Cerebellar nuclear complex (tissue), 1 donor: ENCODE results near the gene NT5M.
"Not testable (repeated sequence)": the region's sequence is repeated elsewhere in the genome, so short reads cannot be mapped to it uniquely, and the experiment has no call there.

Source experiments
- DNase-seq, 2 experiments: peaks; one replicate each; lab custom pipeline; 2025; lab: John Stamatoyannopoulos, UW

The NT5M gene

GRCh38 chr17:17377071-17377967, 74.1 kb downstream of the NT5M start:
- DNase-seq, result no peak

- DNase-seq, result no peak
Measured at GRCh38 chr17:17379197-17379991, 76.2 kb downstream of the NT5M start.

GRCh38 chr17:17380145-17380925, 77.2 kb downstream of the NT5M start:
- no peak for DNase-seq

- DNase-seq, result no peak
Measured at GRCh38 chr17:17381446-17382064, 78.4 kb downstream of the NT5M start.

- DNase-seq, result no peak
Measured at GRCh38 chr17:17382065-17382459, 78.9 kb downstream of the NT5M start.

GRCh38 chr17:17382971-17383370, 79.8 kb downstream of the NT5M start:
- DNase-seq, result no peak

- DNase-seq, result not testable (repeated sequence)
Measured at GRCh38 chr17:17383431-17384290, 80.5 kb downstream of the NT5M start.

- DNase-seq, result no peak
Measured at GRCh38 chr17:17384291-17384615, 81.1 kb downstream of the NT5M start.

GRCh38 chr17:17384961-17385360, 81.8 kb downstream of the NT5M start:
- DNase-seq, result no peak

- DNase-seq, result no peak
Measured at GRCh38 chr17:17385491-17385890, 82.3 kb downstream of the NT5M start.

- no peak for DNase-seq
Measured at GRCh38 chr17:17386094-17386800, 83.1 kb downstream of the NT5M start.

GRCh38 chr17:17387017-17387497, 83.9 kb downstream of the NT5M start:
- DNase-seq, result no peak

- DNase-seq, result no peak
Measured at GRCh38 chr17:17387498-17388362, 84.6 kb downstream of the NT5M start.

- DNase-seq, result no peak
Measured at GRCh38 chr17:17388657-17389496, 85.7 kb downstream of the NT5M start.

- DNase-seq, result no peak
Measured at GRCh38 chr17:17391668-17392370, 88.6 kb downstream of the NT5M start.

- no peak for DNase-seq
Measured at GRCh38 chr17:17393976-17394375, 90.8 kb downstream of the NT5M start.

GRCh38 chr17:17394494-17394893, 91.3 kb downstream of the NT5M start:
- DNase-seq, result no peak
